PFSK-1 (cell line): ENCODE data around the gene RIMS4.

ENCODE experiments used
- POLR2AphosphoS5 ChIP-seq: IDR thresholded peaks from 2 replicates; pipeline ENCODE4 v1.6.1; 2012; ENCODE audit warnings: low read depth, mild to moderate bottlenecking, control low read depth, low read length, moderate library complexity
- REST ChIP-seq, 2 experiments: IDR thresholded peaks; 2 replicates each; pipeline versions ENCODE4 v1.6.1 to v1.8.0; 2011 to 2012; ENCODE audit warnings: low read depth in 2 of 2, low read length in 2 of 2, control low read depth in 1 of 2, inconsistent platforms in 1 of 2, mild to moderate bottlenecking in 1 of 2, moderate library complexity in 1 of 2; ENCODE audit not compliant: insufficient read depth in 1 of 2

- TF ChIP-seq POLR2AphosphoS5, result no peak
- no peak for TF ChIP-seq REST (IDR thresholded peaks at IDR 0.05; ENCODE audit: insufficient read depth in 1 of 2, low read depth in 2 of 2, low read length in 2 of 2)
These were observed 39.4 kb upstream of the RIMS4 start for GRCh38 chr20:44849703-44850102.
